HG03060 (cell line): ENCODE data around the gene PGAM5.

ENCODE experiments used
- ATAC-seq: cut with Tn5 transposase; IDR thresholded peaks from one replicate; pipeline ENCODE4 v1.9.1; 2021; ENCODE audit warnings: low read depth, moderate number of reproducible peaks; ENCODE audit not compliant: unreplicated experiment

The PGAM5 gene

GRCh38 chr12:132719141-132719953 is 8.7 kb downstream of the PGAM5 start:
- no peak for ATAC-seq

- ATAC-seq = no peak
Measured at GRCh38 chr12:132719954-132720324, 9.3 kb downstream of the PGAM5 start.

DNA sequence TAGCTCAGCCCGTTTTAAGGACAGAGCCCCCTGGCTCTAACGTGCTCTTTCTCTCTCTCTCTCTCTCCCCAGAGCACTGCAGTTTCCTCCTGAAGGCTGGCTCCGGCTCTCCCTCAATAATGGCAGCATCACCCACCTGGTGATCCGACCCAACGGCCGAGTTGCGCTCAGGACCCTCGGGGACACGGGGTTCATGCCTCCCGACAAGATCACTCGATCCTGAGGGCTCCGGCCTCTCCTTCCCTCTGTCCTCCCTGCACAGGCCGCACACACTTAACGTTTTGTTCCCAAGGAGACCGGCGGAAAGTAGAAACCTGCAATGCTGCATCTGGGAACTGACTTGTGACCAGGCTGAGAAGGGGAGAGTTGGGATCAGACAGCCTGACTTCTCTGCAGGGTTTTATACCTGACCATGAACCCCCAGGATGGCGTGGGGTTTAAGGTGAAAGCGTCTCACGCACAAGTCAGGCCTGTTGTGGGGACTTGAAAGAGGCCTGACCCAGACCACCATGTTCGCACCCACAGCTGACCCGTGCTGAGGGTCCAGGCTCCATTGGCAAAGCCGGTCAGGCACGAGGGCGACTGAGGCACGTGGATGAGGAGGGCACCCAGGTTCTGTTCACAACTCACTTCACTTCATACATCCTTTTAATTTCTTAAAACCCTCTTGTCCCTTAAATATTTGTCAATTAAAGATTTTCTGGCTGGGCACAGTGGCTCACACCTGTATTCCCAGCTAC is 10.1 kb downstream of the PGAM5 start:
- no peak for ATAC-seq

DNA sequence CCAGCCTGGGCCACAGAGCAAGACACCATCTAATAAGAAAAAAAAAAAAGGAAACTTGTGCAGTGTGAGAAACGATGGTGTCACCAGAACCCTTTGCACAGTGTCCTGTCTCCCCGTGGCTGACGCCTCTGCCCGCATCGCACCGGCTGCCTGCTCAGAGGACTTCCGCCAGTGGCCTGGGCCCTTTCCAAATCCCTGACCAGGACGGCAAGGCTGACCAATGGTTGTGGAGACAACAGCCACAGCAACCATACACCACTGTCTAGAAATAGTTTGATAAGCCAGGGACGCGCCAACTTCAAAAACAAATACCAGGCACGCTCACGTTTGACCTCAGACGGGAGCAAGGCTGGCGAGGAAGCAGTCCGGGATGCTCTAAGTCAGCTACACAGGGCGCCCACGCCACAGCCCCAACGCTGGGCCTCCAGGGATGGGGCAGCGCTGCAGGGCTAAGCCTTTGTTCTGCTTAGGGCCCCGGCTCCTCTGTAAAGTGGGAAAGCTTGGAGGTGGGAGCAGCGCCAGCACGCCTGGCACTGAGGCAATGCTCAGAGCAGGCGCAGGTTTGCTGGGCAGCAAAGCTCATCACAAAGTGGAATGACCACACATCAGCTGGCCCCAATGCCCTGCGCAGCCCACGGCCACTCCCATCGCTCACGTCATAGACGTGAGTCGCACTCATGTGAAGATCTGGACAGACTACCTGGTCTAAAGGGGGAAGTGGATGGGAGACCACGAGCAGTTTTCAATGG is 12.5 kb downstream of the PGAM5 start:
- ATAC-seq = no peak

DNA sequence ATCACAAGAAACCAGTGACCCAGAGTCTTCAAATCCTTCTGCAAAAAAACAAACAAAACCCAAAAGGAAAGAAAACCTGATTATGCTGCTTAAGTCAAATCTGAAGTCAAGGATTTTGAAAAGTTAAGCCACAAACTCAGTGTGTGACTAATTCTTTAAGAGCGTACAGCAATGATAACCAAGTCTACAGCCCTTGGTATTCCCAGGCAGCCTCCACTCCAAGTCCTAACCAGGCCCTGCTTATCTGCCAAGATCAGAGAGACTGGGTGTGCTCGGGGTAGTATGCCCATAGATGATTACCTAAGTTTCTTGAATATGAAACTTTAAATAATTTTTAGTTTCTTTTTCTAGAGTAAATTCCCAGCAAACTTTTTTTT is 13.1 kb downstream of the PGAM5 start:
- ATAC-seq = no peak

GRCh38 chr12:132724506-132725241 is 14.0 kb downstream of the PGAM5 start:
- ATAC-seq = no peak

DNA sequence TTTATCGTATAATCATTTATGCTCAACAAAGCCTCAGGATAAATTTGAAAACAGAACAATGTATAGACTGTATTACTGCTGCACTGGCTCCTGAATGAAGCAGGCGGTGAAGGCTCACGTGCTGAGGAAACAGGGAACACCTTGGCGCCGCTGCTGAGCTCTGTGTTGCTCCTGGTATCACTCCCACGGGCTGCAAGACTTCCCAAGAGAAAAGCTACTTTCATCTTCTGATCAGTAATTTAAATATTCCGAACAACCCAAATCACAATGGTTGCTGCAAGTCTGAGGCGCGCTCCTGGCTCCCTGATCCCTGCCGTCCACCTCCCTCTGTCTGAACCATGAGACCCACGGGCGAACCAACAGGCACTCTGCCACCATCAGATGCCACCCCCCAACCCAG is 15.7 kb downstream of the PGAM5 start:
- ATAC-seq = no peak

DNA sequence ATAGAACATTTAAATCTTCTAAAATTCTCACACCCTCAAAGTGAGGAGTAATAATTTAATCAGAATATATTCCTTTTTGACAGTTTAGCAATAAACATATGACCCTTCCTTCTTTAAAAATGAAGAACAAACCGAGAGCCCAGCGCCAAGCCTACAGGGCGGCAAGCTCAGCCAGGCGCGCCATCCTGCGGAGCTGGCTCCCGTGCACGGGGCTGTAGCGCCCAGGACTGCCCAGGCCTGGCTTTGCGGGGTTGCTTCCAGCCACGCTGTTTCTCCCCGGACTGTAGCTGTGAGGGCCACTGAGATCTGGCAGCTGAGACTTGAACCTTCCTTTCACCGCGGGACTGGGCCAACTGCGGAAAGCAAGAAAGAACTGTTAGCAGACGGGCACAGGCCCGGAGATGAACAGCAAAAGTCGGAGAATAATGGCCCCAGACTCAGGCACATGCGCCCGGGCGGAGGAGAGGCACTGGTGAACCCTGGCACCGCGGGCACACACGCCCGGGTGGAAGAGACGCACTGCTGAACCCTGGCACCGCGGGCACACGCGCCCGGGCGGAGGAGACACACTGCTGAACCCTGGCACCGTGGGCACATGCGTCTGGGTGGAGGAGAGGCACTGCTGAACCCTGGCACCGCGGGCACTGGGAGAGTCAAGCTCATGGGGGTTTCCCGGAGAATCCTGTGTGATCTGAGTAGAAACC is 16.6 kb downstream of the PGAM5 start:
- ATAC-seq = no peak

- no peak for ATAC-seq
Measured at GRCh38 chr12:132728502-132728901, 17.9 kb downstream of the PGAM5 start.

DNA sequence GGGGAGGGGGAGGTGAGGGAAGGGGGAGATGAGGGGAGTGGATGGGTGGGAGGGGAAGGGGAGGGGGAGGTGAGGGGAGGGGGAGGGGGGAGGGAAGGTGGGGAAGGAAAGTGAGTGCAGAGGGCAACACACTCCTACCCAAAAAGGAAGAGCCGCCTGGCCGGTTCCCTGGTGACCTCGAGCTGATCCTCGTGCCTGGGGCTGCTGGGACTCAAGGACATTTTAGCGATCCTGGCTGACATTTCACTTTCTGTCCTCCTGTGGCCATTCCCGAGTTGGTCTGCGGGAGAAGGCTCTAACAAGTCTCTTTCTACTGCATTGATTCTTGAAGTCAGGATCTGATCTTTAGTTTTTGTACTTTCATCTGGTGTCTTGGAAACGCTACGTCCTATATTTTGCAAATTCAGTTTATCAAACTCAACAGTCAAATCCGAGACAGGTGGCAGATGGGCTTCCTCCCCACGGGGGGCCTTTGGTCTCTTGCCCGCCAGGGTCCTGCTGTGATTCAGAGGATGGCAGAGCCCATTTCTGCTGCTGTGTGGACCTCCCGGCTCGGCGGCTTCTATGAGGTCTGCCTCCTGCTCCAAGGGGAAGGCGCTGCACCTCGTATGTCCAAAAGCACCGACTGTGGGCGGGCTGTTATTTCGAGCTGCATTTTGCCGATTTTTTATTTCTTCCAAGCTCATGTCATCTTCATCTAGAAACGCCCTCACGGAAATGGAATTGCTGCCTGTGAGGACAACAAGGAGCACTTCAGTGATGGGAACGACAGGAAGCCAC is 19.1 kb downstream of the PGAM5 start:
- no peak for ATAC-seq

DNA sequence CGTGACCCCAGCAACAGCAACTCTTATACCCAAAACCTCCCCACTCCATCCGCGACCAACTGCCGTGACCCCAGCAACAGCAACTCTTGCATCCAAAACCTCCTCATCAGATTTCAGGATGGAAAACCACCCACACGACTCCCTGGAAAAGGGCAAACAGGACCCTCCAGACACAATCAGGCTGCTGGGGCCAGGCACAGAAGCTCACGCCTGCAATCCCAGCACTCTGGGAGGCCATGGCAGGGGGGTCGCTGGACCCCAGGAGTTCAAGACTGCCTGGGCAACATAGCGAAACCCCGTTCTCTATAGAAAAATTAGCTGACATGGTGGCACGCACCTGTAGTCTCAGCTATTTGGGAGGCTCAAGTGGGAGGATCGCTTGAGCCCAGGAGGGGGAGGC is 19.7 kb downstream of the PGAM5 start:
- no peak for ATAC-seq

GRCh38 chr12:132731574-132731973 is 20.9 kb downstream of the PGAM5 start:
- ATAC-seq = no peak

DNA sequence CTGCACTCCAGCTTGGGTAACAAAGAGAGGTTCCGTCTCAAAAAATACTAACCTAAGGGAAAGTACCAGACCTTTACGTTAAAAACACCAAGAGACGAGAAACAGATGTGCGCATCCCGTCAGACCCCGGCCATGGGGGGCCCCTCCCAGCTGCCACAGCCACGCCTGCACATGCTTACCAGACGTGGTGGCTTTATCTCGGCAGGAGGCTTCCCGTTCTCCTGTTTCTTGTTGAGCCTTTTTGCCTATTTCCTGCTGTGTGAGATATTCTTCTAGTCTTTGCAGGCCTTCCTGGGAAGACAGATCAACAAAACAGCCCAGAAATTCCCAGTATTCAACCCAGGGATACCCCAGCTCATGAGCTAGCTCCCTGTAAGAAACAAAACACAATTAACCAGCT is 23.6 kb downstream of the PGAM5 start:
- no peak for ATAC-seq

GRCh38 chr12:132735496-132735895 is 24.9 kb downstream of the PGAM5 start:
- ATAC-seq = no peak

DNA sequence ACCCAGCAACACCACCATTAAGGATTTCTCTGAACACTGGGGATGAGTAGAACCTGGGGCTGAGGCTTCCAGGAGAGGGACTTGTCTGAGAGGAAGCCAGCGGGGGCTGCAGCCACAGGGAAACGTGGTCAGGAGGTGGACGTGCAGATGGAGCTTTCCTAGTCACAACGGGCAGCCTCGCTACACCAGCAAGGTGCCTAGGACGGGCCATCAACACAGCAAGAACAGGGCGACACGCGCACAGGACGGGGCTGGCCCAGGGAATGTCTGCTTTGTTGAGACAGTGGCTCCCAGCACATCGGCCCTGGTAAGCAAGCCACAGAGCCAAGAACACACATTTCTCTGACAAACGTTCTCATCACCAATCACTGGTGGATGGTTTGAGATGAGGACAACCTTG is 25.7 kb downstream of the PGAM5 start:
- ATAC-seq = no peak

DNA sequence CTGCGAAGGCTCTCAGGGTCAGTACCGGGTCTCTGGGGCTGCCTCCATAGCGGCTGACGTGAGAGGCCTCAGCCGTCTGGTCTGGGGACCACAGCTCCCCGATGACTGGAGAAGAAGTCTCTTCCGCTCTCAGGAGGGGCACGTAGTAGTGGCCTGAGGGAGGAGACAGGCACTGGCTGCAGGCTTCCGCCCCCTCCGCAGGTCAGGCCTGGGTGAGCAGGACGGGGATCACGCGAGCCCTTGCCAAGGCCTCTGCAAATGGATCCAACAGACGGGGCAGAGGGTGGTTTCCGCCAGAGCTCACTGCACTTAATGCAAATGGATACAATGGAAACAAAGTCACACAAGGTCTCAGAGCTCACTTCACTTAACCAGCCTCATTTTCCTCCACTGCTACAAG is 26.3 kb downstream of the PGAM5 start:
- no peak for ATAC-seq

DNA sequence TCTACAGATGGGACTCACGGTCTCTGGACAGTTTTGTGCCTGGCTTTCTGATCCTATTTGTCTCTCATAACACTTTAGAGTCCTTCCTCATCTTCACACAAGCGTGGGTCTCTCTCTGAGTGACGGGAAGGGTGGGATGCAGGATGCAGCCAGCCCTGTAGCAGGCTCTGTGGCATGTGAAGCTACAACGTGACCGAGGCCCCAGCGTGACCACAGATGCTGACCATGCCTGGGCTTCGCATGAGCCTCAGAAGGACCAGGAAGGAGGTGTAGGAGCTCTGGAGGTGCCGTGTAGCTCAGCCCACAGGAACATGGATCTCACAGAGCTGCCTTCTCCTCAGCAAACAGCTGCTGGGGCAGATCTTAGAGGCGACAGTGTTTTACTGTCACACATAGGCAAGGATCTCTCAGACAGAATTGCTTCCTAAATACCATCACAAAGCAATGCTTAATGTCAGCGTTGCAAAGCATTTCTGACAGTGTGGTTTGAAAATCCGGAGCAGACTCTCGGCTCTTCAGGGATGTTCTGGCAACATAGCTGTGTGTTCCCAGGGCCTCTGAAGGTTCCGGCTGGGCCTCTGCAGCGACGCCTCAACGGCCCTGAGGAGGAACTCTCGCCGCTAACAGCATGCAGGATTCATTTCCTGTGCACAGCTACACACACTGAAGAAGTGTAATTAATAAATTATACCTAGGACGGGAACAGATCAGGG is 29.1 kb downstream of the PGAM5 start:
- no peak for ATAC-seq

DNA sequence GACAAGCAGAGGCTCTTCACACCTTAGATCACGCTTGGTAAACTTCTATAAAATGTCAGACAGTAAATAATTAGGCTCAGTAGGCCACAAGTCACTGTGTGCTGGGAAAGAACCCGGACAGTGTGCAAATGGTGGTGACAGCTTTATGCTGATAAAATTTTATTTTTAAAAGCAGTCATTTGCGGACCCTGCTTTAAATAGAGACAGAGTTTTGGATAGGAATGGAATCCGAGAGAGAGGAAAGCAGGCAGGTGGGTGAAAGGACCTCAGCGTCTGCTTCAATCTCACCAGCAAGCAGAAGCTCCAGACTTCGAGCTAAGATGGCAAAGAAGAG is 29.6 kb downstream of the PGAM5 start:
- ATAC-seq = no peak

- ATAC-seq = no peak
Measured at GRCh38 chr12:132740652-132741051, 30.0 kb downstream of the PGAM5 start.
